HepG2 (cell line): Measurements from ENCODE around the gene RAB3D.

Experiments used
- EZH2 ChIP-seq: conservative IDR thresholded peaks from 2 replicates; pipeline ENCODE4 v1.6.1; 2012; ENCODE audit warnings: mild to moderate bottlenecking, low read depth, low read length, moderate library complexity
- POLR2AphosphoS5 ChIP-seq: IDR thresholded peaks from 2 replicates; pipeline ENCODE4 v1.6.1; 2012; ENCODE audit warnings: low read depth, low read length
- SNAI1 ChIP-seq: sonication (generic); formaldehyde crosslinking; IDR thresholded peaks from 2 replicates; pipeline ENCODE4 v1.5.0; 2020; ENCODE audit warnings: mild to moderate bottlenecking, missing genetic modification reagents, borderline replicate concordance
- SOX5 ChIP-seq: IDR thresholded peaks from 2 replicates; pipeline ENCODE4 v1.6.1; 2016; ENCODE audit warnings: borderline replicate concordance
- SOX6 ChIP-seq, 2 experiments: fragments of 450-650 bp in 1 of 2; sonication (generic) in 1 of 2; formaldehyde crosslinking in 1 of 2; IDR thresholded peaks; 2 replicates each; pipeline versions ENCODE4 v1.4.0 to v1.6.1; 2017 to 2020; ENCODE audit warnings: antibody characterized with exemption in 1 of 2, mild to moderate bottlenecking in 1 of 2, missing genetic modification reagents in 1 of 2
- ZC3H4 ChIP-seq: sonication (generic); formaldehyde crosslinking; IDR thresholded peaks from 2 replicates; pipeline ENCODE4 v1.4.0; 2020; ENCODE audit warnings: missing genetic modification reagents, borderline replicate concordance
- ZNF367 ChIP-seq: sonication (generic); formaldehyde crosslinking; IDR thresholded peaks from 2 replicates; pipeline ENCODE4 v1.4.0; 2020; ENCODE audit warnings: missing genetic modification reagents, borderline replicate concordance
- ZNF451 ChIP-seq: sonication (generic); formaldehyde crosslinking; IDR thresholded peaks from 2 replicates; pipeline ENCODE4 v1.5.0; 2020; ENCODE audit warnings: mild to moderate bottlenecking, missing genetic modification reagents
- ZNF776 ChIP-seq: sonication (generic); formaldehyde crosslinking; IDR thresholded peaks from 2 replicates; pipeline ENCODE4 v1.4.0; 2020; ENCODE audit warnings: mild to moderate bottlenecking, missing genetic modification reagents
- ZZZ3 ChIP-seq: sonication (generic); formaldehyde crosslinking; IDR thresholded peaks from 2 replicates; pipeline ENCODE4 v1.4.0; 2020; ENCODE audit warnings: missing genetic modification reagents, mild to moderate bottlenecking, borderline replicate concordance
- TF ChIP-seq, protein P1 (sequence below): sonication (generic); formaldehyde crosslinking; IDR thresholded peaks from 2 replicates; pipeline ENCODE4 v1.8.1; 2023; ENCODE audit warnings: mild to moderate bottlenecking, missing genetic modification reagents, borderline replicate concordance
- TF ChIP-seq, protein P2 (sequence below): sonication (generic); formaldehyde crosslinking; conservative IDR thresholded peaks from 2 replicates; pipeline ENCODE4 v1.4.0; 2020; ENCODE audit warnings: mild to moderate bottlenecking, missing genetic modification reagents, moderate library complexity
- TF ChIP-seq, protein P3 (sequence below): sonication (generic); formaldehyde crosslinking; IDR thresholded peaks from one replicate; pipeline ENCODE4 v1.5.1; 2020; ENCODE audit warnings: mild to moderate bottlenecking, missing genetic modification reagents; ENCODE audit errors: not compliant biosample characterization
- TF ChIP-seq, protein P4 (sequence below): sonication (generic); formaldehyde crosslinking; IDR thresholded peaks from 2 replicates; pipeline ENCODE4 v1.4.0; 2020; ENCODE audit warnings: missing genetic modification reagents

DNA sequence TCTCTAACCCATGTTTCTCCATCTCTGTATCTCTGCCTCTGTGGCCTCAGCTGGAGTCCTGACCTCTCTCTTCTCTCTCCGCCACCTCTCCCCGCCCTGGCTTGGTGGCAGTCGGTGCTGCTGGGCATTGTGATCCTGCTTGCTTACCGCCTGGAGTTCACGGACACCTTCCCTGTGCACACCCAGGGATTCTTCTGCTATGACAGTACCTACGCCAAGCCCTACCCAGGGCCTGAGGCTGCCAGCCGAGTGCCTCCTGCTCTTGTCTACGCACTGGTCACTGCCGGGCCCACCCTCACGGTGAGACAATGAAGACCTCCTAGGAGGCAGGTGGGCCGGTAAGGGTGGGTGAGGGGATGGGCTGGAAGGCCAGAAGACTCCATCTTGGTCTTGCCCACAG is 20.0 kb upstream of the RAB3D start:
- TF ChIP-seq, protein P1, sequence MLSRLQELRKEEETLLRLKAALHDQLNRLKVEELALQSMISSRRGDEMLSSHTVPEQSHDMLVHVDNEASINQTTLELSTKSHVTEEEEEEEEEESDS: no peak
- TF ChIP-seq ZNF367 (no peak), ZZZ3 (no peak), POLR2AphosphoS5 (no peak), EZH2 (no peak), ZNF776 (no peak), SOX5 (CRISPR knock-in tag) (no peak), SOX6 (IDR thresholded peaks at IDR 0.05) (no peak), SOX6 (CRISPR knock-in tag; IDR thresholded peaks at IDR 0.05) (no peak), SNAI1 (CRISPR knock-in tag) (no peak), ZC3H4 (CRISPR knock-in tag) (no peak), ZNF451 (CRISPR knock-in tag) (no peak)
- TF ChIP-seq, protein P2, sequence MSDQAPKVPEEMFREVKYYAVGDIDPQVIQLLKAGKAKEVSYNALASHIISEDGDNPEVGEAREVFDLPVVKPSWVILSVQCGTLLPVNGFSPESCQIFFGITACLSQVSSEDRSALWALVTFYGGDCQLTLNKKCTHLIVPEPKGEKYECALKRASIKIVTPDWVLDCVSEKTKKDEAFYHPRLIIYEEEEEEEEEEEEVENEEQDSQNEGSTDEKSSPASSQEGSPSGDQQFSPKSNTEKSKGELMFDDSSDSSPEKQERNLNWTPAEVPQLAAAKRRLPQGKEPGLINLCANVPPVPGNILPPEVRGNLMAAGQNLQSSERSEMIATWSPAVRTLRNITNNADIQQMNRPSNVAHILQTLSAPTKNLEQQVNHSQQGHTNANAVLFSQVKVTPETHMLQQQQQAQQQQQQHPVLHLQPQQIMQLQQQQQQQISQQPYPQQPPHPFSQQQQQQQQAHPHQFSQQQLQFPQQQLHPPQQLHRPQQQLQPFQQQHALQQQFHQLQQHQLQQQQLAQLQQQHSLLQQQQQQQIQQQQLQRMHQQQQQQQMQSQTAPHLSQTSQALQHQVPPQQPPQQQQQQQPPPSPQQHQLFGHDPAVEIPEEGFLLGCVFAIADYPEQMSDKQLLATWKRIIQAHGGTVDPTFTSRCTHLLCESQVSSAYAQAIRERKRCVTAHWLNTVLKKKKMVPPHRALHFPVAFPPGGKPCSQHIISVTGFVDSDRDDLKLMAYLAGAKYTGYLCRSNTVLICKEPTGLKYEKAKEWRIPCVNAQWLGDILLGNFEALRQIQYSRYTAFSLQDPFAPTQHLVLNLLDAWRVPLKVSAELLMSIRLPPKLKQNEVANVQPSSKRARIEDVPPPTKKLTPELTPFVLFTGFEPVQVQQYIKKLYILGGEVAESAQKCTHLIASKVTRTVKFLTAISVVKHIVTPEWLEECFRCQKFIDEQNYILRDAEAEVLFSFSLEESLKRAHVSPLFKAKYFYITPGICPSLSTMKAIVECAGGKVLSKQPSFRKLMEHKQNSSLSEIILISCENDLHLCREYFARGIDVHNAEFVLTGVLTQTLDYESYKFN (CRISPR knock-in tag): no peak
- TF ChIP-seq, protein P3, sequence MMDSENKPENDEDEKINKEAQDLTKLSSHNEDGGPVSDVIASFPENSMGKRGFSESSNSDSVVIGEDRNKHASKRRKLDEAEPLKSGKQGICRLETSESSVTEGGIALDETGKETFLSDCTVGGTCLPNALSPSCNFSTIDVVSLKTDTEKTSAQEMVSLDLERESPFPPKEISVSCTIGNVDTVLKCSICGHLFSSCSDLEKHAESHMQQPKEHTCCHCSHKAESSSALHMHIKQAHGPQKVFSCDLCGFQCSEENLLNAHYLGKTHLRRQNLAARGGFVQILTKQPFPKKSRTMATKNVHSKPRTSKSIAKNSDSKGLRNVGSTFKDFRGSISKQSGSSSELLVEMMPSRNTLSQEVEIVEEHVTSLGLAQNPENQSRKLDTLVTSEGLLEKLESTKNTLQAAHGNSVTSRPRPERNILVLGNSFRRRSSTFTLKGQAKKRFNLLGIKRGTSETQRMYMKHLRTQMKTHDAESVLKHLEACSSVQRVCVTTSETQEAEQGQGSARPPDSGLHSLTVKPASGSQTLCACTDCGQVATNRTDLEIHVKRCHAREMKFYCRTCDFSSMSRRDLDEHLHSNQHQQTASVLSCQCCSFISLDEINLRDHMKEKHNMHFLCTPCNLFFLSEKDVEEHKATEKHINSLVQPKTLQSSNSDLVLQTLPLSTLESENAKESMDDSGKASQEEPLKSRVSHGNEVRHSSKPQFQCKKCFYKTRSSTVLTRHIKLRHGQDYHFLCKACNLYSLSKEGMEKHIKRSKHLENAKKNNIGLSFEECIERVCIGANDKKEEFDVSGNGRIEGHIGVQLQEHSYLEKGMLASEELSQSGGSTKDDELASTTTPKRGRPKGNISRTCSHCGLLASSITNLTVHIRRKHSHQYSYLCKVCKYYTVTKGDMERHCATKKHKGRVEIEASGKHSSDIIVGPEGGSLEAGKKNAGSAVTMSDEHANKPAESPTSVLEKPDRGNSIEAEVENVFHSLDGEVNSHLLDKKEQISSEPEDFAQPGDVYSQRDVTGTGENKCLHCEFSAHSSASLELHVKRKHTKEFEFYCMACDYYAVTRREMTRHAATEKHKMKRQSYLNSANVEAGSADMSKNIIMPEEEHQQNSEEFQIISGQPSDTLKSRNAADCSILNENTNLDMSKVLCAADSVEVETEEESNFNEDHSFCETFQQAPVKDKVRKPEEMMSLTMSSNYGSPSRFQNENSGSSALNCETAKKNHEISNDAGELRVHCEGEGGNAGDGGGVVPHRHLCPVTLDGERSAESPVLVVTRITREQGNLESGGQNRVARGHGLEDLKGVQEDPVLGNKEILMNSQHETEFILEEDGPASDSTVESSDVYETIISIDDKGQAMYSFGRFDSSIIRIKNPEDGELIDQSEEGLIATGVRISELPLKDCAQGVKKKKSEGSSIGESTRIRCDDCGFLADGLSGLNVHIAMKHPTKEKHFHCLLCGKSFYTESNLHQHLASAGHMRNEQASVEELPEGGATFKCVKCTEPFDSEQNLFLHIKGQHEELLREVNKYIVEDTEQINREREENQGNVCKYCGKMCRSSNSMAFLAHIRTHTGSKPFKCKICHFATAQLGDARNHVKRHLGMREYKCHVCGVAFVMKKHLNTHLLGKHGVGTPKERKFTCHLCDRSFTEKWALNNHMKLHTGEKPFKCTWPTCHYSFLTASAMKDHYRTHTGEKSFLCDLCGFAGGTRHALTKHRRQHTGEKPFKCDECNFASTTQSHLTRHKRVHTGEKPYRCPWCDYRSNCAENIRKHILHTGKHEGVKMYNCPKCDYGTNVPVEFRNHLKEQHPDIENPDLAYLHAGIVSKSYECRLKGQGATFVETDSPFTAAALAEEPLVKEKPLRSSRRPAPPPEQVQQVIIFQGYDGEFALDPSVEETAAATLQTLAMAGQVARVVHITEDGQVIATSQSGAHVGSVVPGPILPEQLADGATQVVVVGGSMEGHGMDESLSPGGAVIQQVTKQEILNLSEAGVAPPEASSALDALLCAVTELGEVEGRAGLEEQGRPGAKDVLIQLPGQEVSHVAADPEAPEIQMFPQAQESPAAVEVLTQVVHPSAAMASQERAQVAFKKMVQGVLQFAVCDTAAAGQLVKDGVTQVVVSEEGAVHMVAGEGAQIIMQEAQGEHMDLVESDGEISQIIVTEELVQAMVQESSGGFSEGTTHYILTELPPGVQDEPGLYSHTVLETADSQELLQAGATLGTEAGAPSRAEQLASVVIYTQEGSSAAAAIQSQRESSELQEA (CRISPR knock-in tag): no peak
- TF ChIP-seq, protein P4, sequence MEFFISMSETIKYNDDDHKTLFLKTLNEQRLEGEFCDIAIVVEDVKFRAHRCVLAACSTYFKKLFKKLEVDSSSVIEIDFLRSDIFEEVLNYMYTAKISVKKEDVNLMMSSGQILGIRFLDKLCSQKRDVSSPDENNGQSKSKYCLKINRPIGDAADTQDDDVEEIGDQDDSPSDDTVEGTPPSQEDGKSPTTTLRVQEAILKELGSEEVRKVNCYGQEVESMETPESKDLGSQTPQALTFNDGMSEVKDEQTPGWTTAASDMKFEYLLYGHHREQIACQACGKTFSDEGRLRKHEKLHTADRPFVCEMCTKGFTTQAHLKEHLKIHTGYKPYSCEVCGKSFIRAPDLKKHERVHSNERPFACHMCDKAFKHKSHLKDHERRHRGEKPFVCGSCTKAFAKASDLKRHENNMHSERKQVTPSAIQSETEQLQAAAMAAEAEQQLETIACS (CRISPR knock-in tag): no peak
